Bronchial epithelial cell (primary cell): ENCODE measurements around the gene SLC25A21. TPM values are rescaled to one million over a fixed set of nuclear protein-coding genes. Genes with fewer than 3 reads are reported as not detected.

ENCODE experiments used
- DNase-seq: peaks from one replicate; pipeline ENCODE4 v3.0.0-alpha.2; 2010; ENCODE audit warnings: low read depth
- FAIRE-seq: peaks from 2 replicates; lab custom pipeline; 2011; peaks lifted over from hg19 to GRCh38; lab: Jason Lieb, UNC
- H3K27me3 ChIP-seq: 2 replicates; pipeline ENCODE4 v1.5.1; 2011; ENCODE audit warnings: low read length; ENCODE audit not compliant: control insufficient read depth, insufficient read depth
- H3K36me3 ChIP-seq: 2 replicates; pipeline ENCODE4 v1.5.1; 2011; ENCODE audit warnings: low read length; ENCODE audit not compliant: control insufficient read depth, insufficient read depth
- H3K4me3 ChIP-seq: 2 replicates; pipeline ENCODE4 v1.5.1; 2011; ENCODE audit warnings: mild to moderate bottlenecking, low read depth, low read length, control low read depth
- CTCF ChIP-seq: IDR thresholded peaks from 2 replicates; pipeline ENCODE4 v1.5.1; 2011; ENCODE audit warnings: mild to moderate bottlenecking, moderate library complexity, low read length, control low read depth, inconsistent platforms; ENCODE audit not compliant: insufficient read depth, severe bottlenecking
- total RNA-seq: library from RNA; depleted of rRNA; stranded (reverse); fragments of >200 nt; gene quantifications from 2 replicates; pipeline ENCODE4 v1.2.1, GENCODE V29; 2014

The SLC25A21 gene
- total RNA-seq, 1 donor from 2014 or later, result 0.53 TPM

- TF ChIP-seq CTCF, result no peak
- peaks cover 1% of the 10 kb centered on the region for H3K36me3 ChIP-seq
- H3K4me3 ChIP-seq, result no peak overlapping the region
- DNase-seq (peak; percentile 46), FAIRE-seq (no peak)
- no peaks in the 10 kb centered on the region for H3K27me3 ChIP-seq
These were observed 489.2 kb downstream of the SLC25A21 start for GRCh38 chr14:36683083-36683724.

GRCh38 chr14:36682338-36682737 is 490.1 kb downstream of the SLC25A21 start:
- DNase-seq (no peak), FAIRE-seq (no peak)
- H3K4me3 ChIP-seq, result no peak overlapping the region
- TF ChIP-seq CTCF, result no peak
- peaks cover 1% of the 10 kb centered on the region for H3K36me3 ChIP-seq
- H3K27me3 ChIP-seq, result no peaks in the 10 kb centered on the region

GRCh38 chr14:36676236-36676635 is 496.2 kb downstream of the SLC25A21 start:
- FAIRE-seq, result no peak
- no peaks in the 10 kb centered on the region for H3K27me3 ChIP-seq

GRCh38 chr14:36675581-36675980 is 496.8 kb downstream of the SLC25A21 start:
- no peak overlapping the region for H3K4me3 ChIP-seq
- TF ChIP-seq CTCF, result no peak
- no peak for DNase-seq
- H3K36me3 ChIP-seq, result peaks cover 7% of the 10 kb centered on the region
- H3K27me3 ChIP-seq, result no peaks in the 10 kb centered on the region
- FAIRE-seq, result no peak

More at GRCh38 chr14:36676236-36676635, 496.2 kb downstream of the SLC25A21 start:
- no peak for TF ChIP-seq CTCF
- Histone ChIP-seq H3K36me3 (peaks cover 7% of the 10 kb centered on the region), H3K4me3 (no peak overlapping the region)
- DNase-seq, result no peak

GRCh38 chr14:36674659-36675058 is 497.7 kb downstream of the SLC25A21 start:
- DNase-seq (no peak), FAIRE-seq (no peak)
- Histone ChIP-seq H3K27me3 (no peaks in the 10 kb centered on the region), H3K36me3 (peaks cover 7% of the 10 kb centered on the region), H3K4me3 (no peak overlapping the region)
- TF ChIP-seq CTCF, result no peak

GRCh38 chr14:36672095-36672494 is 500.3 kb downstream of the SLC25A21 start:
- no peak for TF ChIP-seq CTCF
- FAIRE-seq (no peak), DNase-seq (no peak)
- Histone ChIP-seq H3K27me3 (no peaks in the 10 kb centered on the region), H3K36me3 (peaks cover 7% of the 10 kb centered on the region), H3K4me3 (no peak overlapping the region)
